AG04450 (cell line): ENCODE measurements around the gene SGMS2. TPM values are rescaled to one million over a fixed set of nuclear protein-coding genes. Genes with fewer than 3 reads are reported as not detected.

ENCODE experiments used
- CTCF ChIA-PET: fragments of 300-600, 350-600 bp; formaldehyde crosslinking; extraction: SDS; loops from one replicate; lab custom pipeline; 2022; ENCODE audit warnings: antibody characterized with exemption, inconsistent platforms; lab: Charles Lee
- POLR2A ChIA-PET: fragments of 350-600 bp; formaldehyde crosslinking; extraction: SDS; loops from one replicate; lab custom pipeline; 2021; ENCODE audit warnings: antibody characterized with exemption, inconsistent platforms; lab: Yijun Ruan, JAX
- DNase-seq: peaks from one replicate; pipeline ENCODE4 v3.0.0-alpha.2; 2011; ENCODE audit warnings: low read depth, low spot score
- H3K27ac ChIP-seq: one replicate; pipeline ENCODE4 v1.5.1; 2012; ENCODE audit warnings: low read depth, low read length, control low read depth
- H3K27me3 ChIP-seq: one replicate; pipeline ENCODE4 v1.6.0; 2012; ENCODE audit warnings: low read length; ENCODE audit not compliant: control insufficient read depth, insufficient read depth
- H3K4me3 ChIP-seq: 2 replicates; pipeline ENCODE4 v1.5.1; 2011; ENCODE audit warnings: mild to moderate bottlenecking, low read depth, low read length, control low read depth
- H3K9me3 ChIP-seq: 2 replicates; pipeline ENCODE4 v1.5.1; 2012; ENCODE audit warnings: low read length; ENCODE audit not compliant: control insufficient read depth, insufficient read depth
- CTCF ChIP-seq: IDR thresholded peaks from 2 replicates; pipeline ENCODE4 v1.5.1; 2011; ENCODE audit warnings: low read depth, low read length, control low read depth, inconsistent platforms
- polyA plus RNA-seq: library from polyadenylated mRNA; depleted of rRNA; stranded (reverse); fragments of >200 nt; gene quantifications from 2 replicates; pipeline ENCODE4 v1.2.3, GENCODE V29; 2011

Gene SGMS2
- polyA plus RNA-seq, 1 experiment: 13.3 TPM

- no peak overlapping the region for H3K4me3 ChIP-seq
- no peaks in the 10 kb centered on the region for H3K27me3 ChIP-seq
- H3K27ac ChIP-seq: no peak overlapping the region
- CTCF ChIA-PET: interaction anchor here (1.2 to 3.7 kb wide), 3 partner anchors 17 to 159 kb away, joined by 3 to 13 read pairs (median 11); no protein-coding TSS in a partner anchor
- DNase-seq: peak; percentile 83
- TF ChIP-seq CTCF: no peak
- no peaks in the 10 kb centered on the region for H3K9me3 ChIP-seq
- POLR2A ChIA-PET: interaction anchor here (0.9 kb wide), 1 partner anchor 33 kb away, joined by 3 read pairs; no protein-coding TSS in a partner anchor
Measured at GRCh38 chr4:107896158-107896645, 71.5 kb downstream of the SGMS2 start.

GRCh38 chr4:107896646-107897045 lies 71.9 kb downstream of the SGMS2 start:
- Histone ChIP-seq H3K4me3 (no peak overlapping the region), H3K27me3 (no peaks in the 10 kb centered on the region), H3K9me3 (no peaks in the 10 kb centered on the region), H3K27ac (no peak overlapping the region)
- ChIA-PET POLR2A (no interaction called here), CTCF (interaction anchor here (1.2 to 3.7 kb wide), 2 partner anchors 138 to 159 kb away, joined by 3 to 13 read pairs; no protein-coding TSS in a partner anchor)
- no peak for TF ChIP-seq CTCF
- DNase-seq: no peak

GRCh38 chr4:107897823-107898222 lies 73.1 kb downstream of the SGMS2 start:
- Histone ChIP-seq H3K27ac (no peak overlapping the region), H3K9me3 (no peaks in the 10 kb centered on the region), H3K4me3 (no peak overlapping the region), H3K27me3 (no peaks in the 10 kb centered on the region)
- POLR2A ChIA-PET: no interaction called here
- TF ChIP-seq CTCF: no peak
- CTCF ChIA-PET: interaction anchor here (2.1 to 3.7 kb wide), 2 partner anchors 15 to 139 kb away, joined by 12 to 13 read pairs; no protein-coding TSS in a partner anchor
- no peak for DNase-seq

- no peak for DNase-seq
- no peaks in the 10 kb centered on the region for H3K9me3 ChIP-seq
- no peak for TF ChIP-seq CTCF
- ChIA-PET POLR2A (no interaction called here), CTCF (interaction anchor here (1.2 to 2.4 kb wide), 2 partner anchors 13 to 142 kb away, joined by 6 to 11 read pairs; no protein-coding TSS in a partner anchor)
- H3K4me3 ChIP-seq: no peak overlapping the region
- H3K27me3 ChIP-seq: no peaks in the 10 kb centered on the region
- no peak overlapping the region for H3K27ac ChIP-seq
Measured at GRCh38 chr4:107900067-107900466, 75.3 kb downstream of the SGMS2 start.

- TF ChIP-seq CTCF: no peak
- Histone ChIP-seq H3K4me3 (no peak overlapping the region), H3K27me3 (no peaks in the 10 kb centered on the region), H3K9me3 (no peaks in the 10 kb centered on the region), H3K27ac (no peak overlapping the region)
- no peak for DNase-seq
- ChIA-PET CTCF (interaction anchor here (1.2 to 2.4 kb wide), 2 partner anchors 12 to 142 kb away, joined by 6 to 11 read pairs; no protein-coding TSS in a partner anchor), POLR2A (no interaction called here)
Measured at GRCh38 chr4:107900508-107900907, 75.8 kb downstream of the SGMS2 start.
